HG02642 (cell line): ENCODE results near the gene C8A.

Source experiments
- ATAC-seq: cut with Tn5 transposase; IDR thresholded peaks from one replicate; pipeline ENCODE4 v1.9.1; 2021; ENCODE audit warnings: mild to moderate bottlenecking; ENCODE audit not compliant: unreplicated experiment, poor library complexity

C8A gene

GRCh38 chr1:56836359-56836758 lies 18.2 kb upstream of the C8A start:
- ATAC-seq, result no peak

DNA sequence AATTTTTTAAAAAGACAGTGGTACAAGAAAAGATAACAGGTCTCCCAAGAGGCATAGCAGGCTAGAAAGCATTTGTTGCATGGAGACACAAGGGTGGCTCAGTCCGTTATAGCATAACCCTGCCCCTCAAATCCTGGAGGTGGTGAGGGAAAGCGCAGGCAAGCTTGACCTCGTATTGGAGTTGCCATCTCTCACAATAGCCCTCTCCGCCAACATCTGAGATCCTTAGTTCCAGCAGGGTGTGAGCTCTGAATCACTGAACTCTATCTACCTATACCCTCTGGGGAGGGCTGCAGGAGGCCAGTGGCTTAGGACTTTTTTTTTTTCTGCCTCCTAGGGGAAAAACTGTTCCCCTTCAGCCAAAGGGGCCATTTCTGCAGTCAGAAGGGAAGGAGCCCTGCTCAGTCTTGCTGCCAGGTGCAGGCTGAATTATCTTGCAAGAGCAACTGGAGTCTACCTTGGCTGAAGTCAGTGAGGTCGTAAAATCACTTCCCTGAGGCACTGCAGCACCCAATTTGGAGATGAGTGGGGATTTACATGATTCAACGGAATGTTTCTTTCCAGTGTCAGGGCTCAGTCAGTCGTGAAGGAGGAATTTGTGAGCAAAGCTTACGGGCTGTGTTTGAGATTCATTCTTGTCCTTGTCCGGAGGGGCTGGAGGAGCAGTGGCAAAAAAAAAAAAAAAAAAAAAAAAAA lies 17.2 kb upstream of the C8A start:
- no peak for ATAC-seq

DNA sequence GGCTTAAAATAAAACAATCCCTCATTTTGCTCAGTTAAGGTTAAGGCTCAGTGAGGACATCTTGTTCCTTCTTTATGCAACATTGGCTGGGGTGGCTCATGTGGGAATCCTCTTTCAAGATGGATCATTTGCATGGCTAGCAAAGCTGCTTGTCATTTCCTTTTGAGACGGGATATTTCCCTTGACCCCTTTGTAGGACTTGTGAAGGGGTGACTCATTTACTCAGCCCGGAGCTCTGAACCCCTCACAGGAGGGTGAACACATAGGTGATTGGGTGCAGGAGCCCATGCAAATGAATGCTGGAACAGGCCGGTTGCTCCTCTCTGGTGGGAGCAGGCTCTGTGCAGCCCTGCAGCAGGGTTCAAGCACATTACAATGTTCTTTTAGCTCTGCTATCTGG lies 15.8 kb upstream of the C8A start:
- no peak for ATAC-seq

DNA sequence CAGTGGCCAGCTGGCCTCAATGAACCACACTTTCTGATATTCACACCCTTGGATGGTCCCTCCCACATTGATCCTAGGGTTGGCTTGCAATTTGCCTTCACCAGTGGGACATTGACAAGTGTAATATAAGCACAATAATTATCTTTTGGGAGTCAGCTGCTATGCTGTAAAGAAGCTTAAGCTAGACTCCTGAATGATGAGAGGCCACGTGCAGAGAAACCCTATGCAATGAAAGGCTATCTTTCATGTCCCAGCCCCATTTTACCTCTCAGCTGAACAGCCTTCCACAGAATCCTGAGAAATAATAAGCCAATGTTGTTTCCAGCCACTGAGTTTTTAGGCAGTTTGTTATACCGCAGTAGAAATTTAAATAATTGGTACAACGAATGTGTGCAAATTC lies 11.1 kb upstream of the C8A start:
- ATAC-seq, result no peak

DNA sequence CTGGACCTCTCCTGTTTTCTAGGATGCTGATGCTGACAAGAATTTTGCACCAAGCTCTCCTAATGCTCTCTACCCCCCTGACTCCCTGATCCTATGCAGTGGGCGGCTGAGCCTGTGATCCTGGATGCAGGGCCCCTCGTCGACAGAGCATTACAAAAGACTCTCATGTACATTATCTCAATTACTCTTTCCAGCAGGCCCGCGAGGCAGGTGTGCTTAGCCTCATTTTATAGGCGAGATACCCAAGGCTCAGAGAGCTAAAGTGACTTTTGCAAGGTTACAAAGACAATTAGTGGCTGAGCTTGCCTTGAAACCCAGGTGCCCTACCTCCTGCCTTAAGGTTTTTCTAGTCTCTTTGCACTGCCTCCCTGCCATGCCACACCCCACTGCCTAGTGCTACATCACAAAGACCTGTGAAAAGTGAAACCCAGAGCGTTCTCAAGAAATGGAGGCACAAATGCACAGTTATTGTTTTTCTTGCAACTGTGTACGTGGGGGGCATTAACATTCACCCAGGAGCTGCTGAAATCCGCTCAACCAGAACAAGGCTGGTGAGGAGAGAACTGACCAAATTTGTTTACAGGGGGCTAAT lies 10.0 kb upstream of the C8A start:
- ATAC-seq, result no peak

- no peak for ATAC-seq
Measured at GRCh38 chr1:56845343-56845742, 9.3 kb upstream of the C8A start.

DNA sequence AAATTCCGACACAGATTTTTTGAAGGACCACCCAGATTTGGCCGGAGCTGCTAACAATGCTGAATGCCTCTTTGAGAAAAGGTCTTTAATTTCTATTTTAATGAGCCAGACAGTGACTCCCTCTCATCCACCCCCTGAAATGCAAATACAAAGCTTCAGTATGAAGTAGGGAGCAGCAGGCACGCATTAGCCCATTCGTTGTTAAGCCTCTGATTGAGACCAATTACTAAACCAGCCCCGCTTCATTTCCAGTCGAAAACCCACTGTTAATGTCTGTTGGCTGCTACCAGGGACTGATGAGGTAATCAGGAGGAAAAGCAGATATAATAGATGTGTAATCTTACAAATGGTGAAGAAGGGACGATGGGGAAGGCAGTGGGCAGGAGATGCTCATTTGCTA lies 4.8 kb upstream of the C8A start:
- ATAC-seq, result no peak

GRCh38 chr1:56850411-56850810 lies 4.2 kb upstream of the C8A start:
- ATAC-seq, result no peak

DNA sequence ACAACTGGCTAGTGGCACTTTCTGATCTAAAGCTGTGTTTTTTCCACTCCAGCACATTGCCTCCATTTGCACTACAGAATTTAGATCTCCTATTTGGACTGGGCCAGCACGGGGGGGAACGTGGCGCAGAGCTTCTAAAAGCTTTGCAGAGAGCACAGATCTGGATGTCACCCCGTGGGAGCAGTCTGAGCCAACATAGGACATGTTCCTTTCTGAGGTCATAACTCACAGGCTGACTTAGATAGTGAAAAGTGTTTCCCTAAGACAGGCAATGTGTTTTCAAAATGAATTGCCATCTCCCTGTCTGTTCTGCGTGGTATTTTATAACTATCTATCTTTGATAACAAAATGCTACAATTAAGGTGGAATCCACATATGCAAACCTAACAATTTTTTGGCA lies 3.7 kb upstream of the C8A start:
- ATAC-seq, result no peak

DNA sequence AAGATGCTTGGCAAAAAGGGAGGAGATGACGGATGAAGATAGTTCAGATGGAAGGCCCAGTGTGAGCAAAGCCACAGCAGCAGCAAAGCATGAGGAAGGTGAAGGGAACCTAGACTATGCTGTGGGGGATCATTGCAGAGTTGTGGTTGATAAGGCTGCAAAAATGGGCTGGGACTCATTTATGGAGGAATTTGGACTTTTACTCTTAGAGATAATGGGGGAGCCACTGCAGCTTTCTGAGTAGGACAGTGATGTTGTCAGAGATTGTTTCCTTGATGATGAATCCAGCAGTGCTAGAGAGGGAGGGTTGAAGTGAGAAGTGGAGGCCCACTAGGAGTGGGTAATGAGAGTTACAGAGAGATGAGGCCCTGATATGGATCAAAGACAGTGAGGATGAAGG lies 2.1 kb upstream of the C8A start:
- ATAC-seq, result no peak

DNA sequence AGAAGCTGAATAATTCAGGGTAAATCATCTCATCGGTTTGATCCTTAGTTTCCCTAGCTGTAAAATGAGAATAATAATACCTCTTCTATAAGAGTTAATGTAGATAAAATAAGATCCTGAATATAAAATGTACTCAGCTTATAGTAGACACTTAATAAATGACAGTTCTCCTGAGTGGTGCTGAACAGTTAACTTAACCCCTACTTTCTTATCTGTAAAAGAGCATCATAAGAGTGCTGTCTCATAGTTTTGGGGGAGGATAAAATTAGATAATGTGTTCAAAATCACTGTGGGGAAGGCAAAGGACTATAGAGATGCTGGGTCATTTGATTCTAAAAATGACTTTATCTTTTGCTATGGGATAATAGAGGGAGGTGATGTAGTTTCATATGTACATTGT lies 593 bp downstream of the C8A start:
- ATAC-seq, result no peak

- no peak for ATAC-seq
Measured at GRCh38 chr1:56856186-56856585, 1.6 kb downstream of the C8A start.

DNA sequence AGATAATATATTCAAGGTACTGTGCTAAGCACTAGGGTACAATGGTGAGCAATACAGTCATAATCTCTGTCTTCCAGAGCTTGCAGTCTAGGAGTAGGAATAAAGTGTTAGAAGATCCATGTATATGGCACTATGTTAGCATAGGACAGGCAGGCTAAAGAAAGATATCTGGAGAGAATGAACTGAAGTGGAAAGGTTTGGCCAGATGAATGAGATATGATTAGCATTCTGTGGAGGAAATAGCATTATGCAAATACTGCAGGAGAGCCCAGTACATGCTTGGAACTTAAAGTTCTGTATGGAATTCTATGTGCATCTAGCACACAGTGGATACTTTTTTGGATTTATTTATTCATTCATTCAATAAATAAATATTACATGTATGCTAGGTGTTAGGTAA lies 4.7 kb downstream of the C8A start:
- no peak for ATAC-seq

DNA sequence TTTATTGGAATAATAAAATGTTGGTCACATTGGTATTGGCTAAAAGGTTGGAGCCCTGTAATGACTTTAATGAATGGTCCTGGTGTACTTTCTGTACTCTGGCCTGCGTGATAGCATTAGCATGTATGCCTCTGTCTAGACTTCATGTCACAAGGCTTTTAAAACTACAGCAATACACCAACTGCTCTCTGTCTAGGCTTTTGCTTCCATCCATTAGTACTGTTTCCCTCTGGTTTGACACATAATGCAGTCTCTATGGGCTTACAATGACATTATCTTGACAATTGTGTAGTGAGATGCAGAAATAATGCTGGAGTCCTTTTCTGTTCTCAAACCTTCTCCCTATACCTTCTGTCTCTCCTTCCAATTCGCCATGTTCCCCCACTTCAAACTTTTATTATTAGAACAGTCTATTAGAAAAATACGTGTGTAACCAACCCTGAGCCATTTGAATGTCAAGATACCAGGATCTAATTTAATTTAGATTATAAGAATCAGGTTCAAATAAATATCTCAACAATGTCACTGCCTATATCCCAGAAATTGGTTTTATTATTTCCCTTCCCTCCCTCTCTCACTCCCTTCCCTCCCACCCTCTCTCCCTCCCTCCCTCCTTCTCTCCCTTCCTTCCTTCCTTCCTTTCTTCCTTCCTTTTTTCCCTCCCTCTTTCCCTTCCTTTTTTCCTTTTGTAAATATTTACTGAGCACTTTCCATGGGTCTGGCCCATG lies 8.8 kb downstream of the C8A start:
- ATAC-seq, result no peak

- no peak for ATAC-seq
Measured at GRCh38 chr1:56864430-56864829, 9.8 kb downstream of the C8A start.

GRCh38 chr1:56866656-56867055 lies 12.1 kb downstream of the C8A start:
- ATAC-seq, result no peak

GRCh38 chr1:56867491-56867890 lies 12.9 kb downstream of the C8A start:
- ATAC-seq, result no peak

DNA sequence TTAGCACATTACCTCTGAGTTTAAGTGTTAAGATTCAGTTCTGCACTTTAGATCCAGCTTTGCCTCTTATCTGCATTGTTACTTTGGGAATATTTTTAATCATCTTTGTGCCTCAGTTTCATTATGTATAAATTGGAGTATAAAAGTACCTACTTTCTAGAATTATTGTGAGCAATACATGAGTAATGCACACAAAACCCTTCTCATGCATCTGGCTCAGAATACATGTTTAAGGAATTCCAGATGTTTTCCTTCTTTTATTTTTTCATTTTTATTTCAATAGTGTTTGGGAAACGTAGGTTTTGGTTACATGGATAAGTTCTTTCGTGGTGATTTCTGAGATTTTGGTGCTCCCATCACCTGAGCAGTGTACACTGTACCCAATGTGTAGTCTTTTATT lies 14.2 kb downstream of the C8A start:
- ATAC-seq, result no peak

DNA sequence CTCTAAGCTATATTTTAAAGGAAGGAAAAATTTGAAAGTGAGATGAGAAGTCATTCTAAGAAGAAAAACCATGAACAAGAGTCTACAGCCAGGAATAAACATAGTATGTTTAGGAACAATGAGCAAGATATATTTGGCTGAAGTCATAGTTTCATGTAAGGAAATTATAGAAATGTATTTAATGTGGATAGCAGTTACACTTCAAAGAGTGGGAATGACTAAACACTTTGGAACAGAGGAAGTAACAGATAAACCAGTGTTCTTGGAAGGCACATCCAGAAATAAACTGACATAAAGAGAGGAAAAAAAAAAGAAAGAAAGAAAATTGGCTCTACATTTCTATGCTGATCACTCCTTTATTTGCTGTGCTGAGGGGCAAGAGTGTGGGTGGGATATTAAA lies 18.0 kb downstream of the C8A start:
- no peak for ATAC-seq

GRCh38 chr1:56873213-56873612 lies 18.6 kb downstream of the C8A start:
- no peak for ATAC-seq

DNA sequence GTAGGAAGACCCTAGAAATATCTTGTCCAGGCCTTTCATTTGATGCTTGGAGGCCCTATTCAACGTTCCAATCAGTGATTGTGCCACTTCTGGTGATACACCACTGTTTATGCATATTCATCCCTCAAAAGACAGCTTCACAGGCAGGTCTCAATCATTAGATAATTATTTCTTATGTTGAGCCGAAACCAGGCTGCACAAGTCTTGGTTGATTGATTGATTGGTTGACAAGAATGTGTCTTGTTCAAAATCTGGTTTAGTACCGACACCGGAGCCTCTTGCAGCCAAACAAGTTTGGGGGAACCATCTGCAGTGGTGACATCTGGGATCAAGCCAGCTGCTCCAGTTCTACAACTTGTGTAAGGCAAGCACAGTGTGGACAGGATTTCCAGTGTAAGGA lies 20.1 kb downstream of the C8A start:
- ATAC-seq, result no peak

- ATAC-seq, result no peak
Measured at GRCh38 chr1:56877973-56878372, 23.4 kb downstream of the C8A start.
